Putamen (tissue), 1 donor: Measurements from ENCODE around the gene NOTUM.

ENCODE experiments used
- DNase-seq: peaks from one replicate; pipeline ENCODE4 v3.0.0-alpha.2; 2016; ENCODE audit warnings: low spot score

Gene NOTUM

GRCh38 chr17:81935709-81936084 lies 25.3 kb downstream of the NOTUM start:
- no peak for DNase-seq

- no peak for DNase-seq
Measured at GRCh38 chr17:81934850-81935708, 25.9 kb downstream of the NOTUM start.

- DNase-seq, result no peak
Measured at GRCh38 chr17:81934098-81934757, 26.8 kb downstream of the NOTUM start.

- no peak for DNase-seq
Measured at GRCh38 chr17:81933178-81933699, 27.7 kb downstream of the NOTUM start.

GRCh38 chr17:81932333-81932983 lies 28.5 kb downstream of the NOTUM start:
- DNase-seq, result no peak

GRCh38 chr17:81931557-81932332 lies 29.2 kb downstream of the NOTUM start:
- no peak for DNase-seq

- DNase-seq, result no peak
Measured at GRCh38 chr17:81931189-81931556, 29.8 kb downstream of the NOTUM start.

GRCh38 chr17:81930142-81931125 lies 30.6 kb downstream of the NOTUM start:
- no peak for DNase-seq

GRCh38 chr17:81929253-81930141 lies 31.5 kb downstream of the NOTUM start:
- no peak for DNase-seq

GRCh38 chr17:81928544-81929252 lies 32.3 kb downstream of the NOTUM start:
- DNase-seq, result no peak

GRCh38 chr17:81927653-81928543 lies 33.1 kb downstream of the NOTUM start, which contains the start of gene MAFG:
Gene MAFG (minus strand): TSS chr17:81927735. CDS start chr17:81923185, 4,550 bp downstream.
- DNase-seq, result peak; percentile 92

- no peak for DNase-seq
Measured at GRCh38 chr17:81927152-81927652, 33.8 kb downstream of the NOTUM start.

GRCh38 chr17:81926451-81927151 lies 34.4 kb downstream of the NOTUM start:
- peak; percentile 53 for DNase-seq

- DNase-seq, result no peak
Measured at GRCh38 chr17:81925860-81926450, 35.0 kb downstream of the NOTUM start.

- DNase-seq, result no peak
Measured at GRCh38 chr17:81924557-81925532, 36.1 kb downstream of the NOTUM start.
